ENCODE results near the gene KRT83.

GRCh38 chr12:52298677-52299190 is 22.5 kb downstream of the KRT83 start:
- no peak for TF ChIP-seq CTCF (IDR thresholded peaks at IDR 0.05)
- TF ChIP-seq POLR2A (IDR thresholded peaks at IDR 0.05), result no peak

Data from thyroid gland (tissue), 4 donors.